SK-N-SH (cell line): ENCODE data around the gene ZNF217. TPM values are rescaled to one million over a fixed set of nuclear protein-coding genes. Genes with fewer than 3 reads are reported as not detected.
A peak's percentile ranks its signal among the peaks of the same experiment; 100 is the strongest.
"Not testable (repeated sequence)": the region's sequence is repeated elsewhere in the genome, so short reads cannot be mapped to it uniquely, and the experiment has no call there.

Experiments used
- CTCF ChIA-PET: fragments of 300-600, 350-600 bp; formaldehyde crosslinking; extraction: SDS; loops from one replicate; lab custom pipeline; 2021; lab: Yijun Ruan, JAX
- POLR2A ChIA-PET: fragments of 350-600 bp; sonication (Branson Sonifier 250); formaldehyde crosslinking; extraction: SDS; loops from one replicate; lab custom pipeline; 2020; ENCODE audit warnings: antibody characterized with exemption, inconsistent platforms; lab: Yijun Ruan, JAX
- DNase-seq: peaks from one replicate; pipeline ENCODE4 v3.0.0; 2012
- H2AFZ ChIP-seq: fragments of 200-600 bp; sonication (generic); 2 replicates; pipeline ENCODE4 v1.8.1; 2016; ENCODE audit warnings: antibody characterized with exemption, mild to moderate bottlenecking, low read depth
- H3F3A ChIP-seq: fragments of 200-600 bp; sonication (generic); replicated peaks from 2 replicates; pipeline ENCODE3; 2016; ENCODE audit warnings: antibody characterized with exemption, mild to moderate bottlenecking; ENCODE audit not compliant: insufficient read depth
- H3K27ac ChIP-seq, 2 experiments: fragments of 200-500 bp in 1 of 2; fragments of 200-600 bp in 1 of 2; sonication (Bioruptor generic) in 1 of 2; sonication (generic), shearing (Covaris generic) in 1 of 2; 2 replicates each; pipeline versions ENCODE4 v1.5.1 to v1.6.1; 2014 to 2016; ENCODE audit warnings: low read depth in 2 of 2, inconsistent platforms in 1 of 2, low read length in 1 of 2, mild to moderate bottlenecking in 1 of 2, mixed read lengths in 1 of 2
- H3K27me3 ChIP-seq: fragments of 200-600 bp; sonication (generic), shearing (Covaris generic); 2 replicates; pipeline ENCODE4 v1.6.1; 2016; ENCODE audit warnings: mixed run types; ENCODE audit not compliant: insufficient read depth
- H3K36me3 ChIP-seq, 2 experiments: fragments of 200-500 bp in 1 of 2; fragments of 200-600 bp in 1 of 2; sonication (Bioruptor generic) in 1 of 2; sonication (generic) in 1 of 2; replicated peaks in 1 of 2; 2 replicates each; pipeline versions ENCODE3 to v1.5.1; 2014 to 2016; ENCODE audit warnings: low read length in 1 of 2, mild to moderate bottlenecking in 1 of 2; ENCODE audit not compliant: insufficient read depth in 2 of 2, control insufficient read depth in 1 of 2
- H3K4me1 ChIP-seq, 2 experiments: fragments of 200-500 bp in 1 of 2; fragments of 200-600 bp in 1 of 2; sonication (Bioruptor generic) in 1 of 2; sonication (generic), shearing (Covaris generic) in 1 of 2; 2 replicates each; pipeline versions ENCODE4 v1.5.1 to v1.6.1; 2014 to 2016; ENCODE audit warnings: low read depth in 1 of 2, low read length in 1 of 2, mixed run types in 1 of 2; ENCODE audit not compliant: insufficient read depth in 2 of 2, control insufficient read depth in 1 of 2
- H3K4me2 ChIP-seq: fragments of 200-600 bp; sonication (generic), shearing (Covaris generic); 2 replicates; pipeline ENCODE4 v1.6.1; 2017; ENCODE audit warnings: mixed run types
- H3K4me3 ChIP-seq, 2 experiments: fragments of 200-500 bp in 1 of 2; fragments of 200-600 bp in 1 of 2; sonication (Bioruptor generic) in 1 of 2; sonication (generic), shearing (Covaris generic) in 1 of 2; 2 replicates each; pipeline versions ENCODE4 v1.5.1 to v1.8.1; 2014 to 2016; ENCODE audit warnings: low read depth in 2 of 2, inconsistent platforms in 1 of 2, low read length in 1 of 2, mild to moderate bottlenecking in 1 of 2, mixed read lengths in 1 of 2, moderate library complexity in 1 of 2
- H3K79me2 ChIP-seq: fragments of 200-600 bp; sonication (generic); 2 replicates; pipeline ENCODE4 v1.8.1; 2017; ENCODE audit warnings: mild to moderate bottlenecking; ENCODE audit not compliant: insufficient read depth
- H3K9ac ChIP-seq: fragments of 200-600 bp; sonication (generic); 2 replicates; pipeline ENCODE4 v1.6.1; 2017; ENCODE audit warnings: mixed run types
- H3K9me2 ChIP-seq: fragments of 200-600 bp; sonication (generic); 2 replicates; pipeline ENCODE4 v1.6.1; 2017; ENCODE audit warnings: mixed run types
- H3K9me3 ChIP-seq: fragments of 200-600 bp; sonication (generic); 2 replicates; pipeline ENCODE4 v1.6.1; 2017; ENCODE audit warnings: mixed run types, mild to moderate bottlenecking, moderate library complexity
- H4K20me1 ChIP-seq: fragments of 200-600 bp; sonication (generic); 2 replicates; pipeline ENCODE4 v1.6.1; 2017; ENCODE audit warnings: mild to moderate bottlenecking, mixed run types; ENCODE audit not compliant: insufficient read depth
- EZH2phosphoT487 ChIP-seq: fragments of 200-600 bp; sonication (generic); IDR thresholded peaks from 2 replicates; pipeline ENCODE4 v1.6.1; 2017; ENCODE audit warnings: low read depth, mixed run types, mild to moderate bottlenecking, antibody characterized with exemption, moderate library complexity, borderline replicate concordance
- FOSL2 ChIP-seq: IDR thresholded peaks from 2 replicates; pipeline ENCODE4 v1.4.0; 2012; ENCODE audit warnings: low read depth, mild to moderate bottlenecking, moderate library complexity, borderline replicate concordance
- FOXM1 ChIP-seq: IDR thresholded peaks from 2 replicates; pipeline ENCODE4 v1.4.0; 2012; ENCODE audit warnings: low read depth, mild to moderate bottlenecking
- GABPA ChIP-seq: IDR thresholded peaks from 2 replicates; pipeline ENCODE4 v1.4.0; 2012; ENCODE audit warnings: low read depth, mild to moderate bottlenecking
- JUND ChIP-seq: IDR thresholded peaks from 2 replicates; pipeline ENCODE4 v1.4.0; 2012
- NFIC ChIP-seq: IDR thresholded peaks from 2 replicates; pipeline ENCODE4 v1.4.0; 2012; ENCODE audit warnings: borderline replicate concordance
- NRF1 ChIP-seq: IDR thresholded peaks from 2 replicates; pipeline ENCODE4 v1.6.1; 2012; ENCODE audit warnings: low read depth, mild to moderate bottlenecking, low read length
- POLR2AphosphoS5 ChIP-seq: IDR thresholded peaks from 2 replicates; pipeline ENCODE4 v1.6.1; 2012; ENCODE audit warnings: low read depth, low read length
- RAD21 ChIP-seq: IDR thresholded peaks from 2 replicates; pipeline ENCODE4 v1.6.1; 2012; ENCODE audit warnings: mild to moderate bottlenecking, low read length
- RCOR1 ChIP-seq: fragments of 150-350 bp; IDR thresholded peaks from 2 replicates; pipeline ENCODE4 v1.6.1; 2017; ENCODE audit warnings: antibody characterized with exemption, low read length
- RFX5 ChIP-seq: IDR thresholded peaks from 2 replicates; pipeline ENCODE4 v1.6.1; 2012; ENCODE audit warnings: mild to moderate bottlenecking, improper control_type of control experiment, low read length
- RXRA ChIP-seq: IDR thresholded peaks from 2 replicates; pipeline ENCODE4 v1.4.0; 2012; ENCODE audit warnings: low read depth, mild to moderate bottlenecking, borderline replicate concordance
- TCF12 ChIP-seq: IDR thresholded peaks from 2 replicates; pipeline ENCODE4 v1.4.0; 2012
- TEAD4 ChIP-seq: IDR thresholded peaks from 2 replicates; pipeline ENCODE4 v1.4.0; 2012; ENCODE audit warnings: mild to moderate bottlenecking, borderline replicate concordance; ENCODE audit not compliant: insufficient read depth
- YY1 ChIP-seq: IDR thresholded peaks from 2 replicates; pipeline ENCODE4 v1.4.0; 2012; ENCODE audit warnings: low read depth, mild to moderate bottlenecking
- WGBS: methylation state at CpG from one replicate; pipeline ENCODE4 v1.1.6; 2017; ENCODE audit warnings: low lambda C conversion rate; 5-methylcytosine and 5-hydroxymethylcytosine counted together
- polyA plus RNA-seq, 3 experiments: library from polyadenylated mRNA; depleted of rRNA; stranded (reverse); fragments of >200 nt; gene quantifications; 2 replicates each; pipeline ENCODE4 v1.2.3, GENCODE V29; 2012
- TF ChIP-seq, protein P1 (sequence below): IDR thresholded peaks from 2 replicates; pipeline ENCODE4 v1.4.0; 2012; ENCODE audit warnings: low read depth, borderline replicate concordance
- TF ChIP-seq, protein P2 (sequence below): fragments of 150-350 bp; IDR thresholded peaks from 2 replicates; pipeline ENCODE4 v1.6.1; 2017; ENCODE audit warnings: antibody characterized with exemption, low read length, low read depth, borderline replicate concordance
- TF ChIP-seq, protein P3 (sequence below): IDR thresholded peaks from 2 replicates; pipeline ENCODE4 v1.6.1; 2012; ENCODE audit warnings: mild to moderate bottlenecking, low read depth, low read length, moderate library complexity

Gene ZNF217
- polyA plus RNA-seq, 1 of the 3 experiments (the other 2 are of a cell fraction): 6.9 TPM

DNA sequence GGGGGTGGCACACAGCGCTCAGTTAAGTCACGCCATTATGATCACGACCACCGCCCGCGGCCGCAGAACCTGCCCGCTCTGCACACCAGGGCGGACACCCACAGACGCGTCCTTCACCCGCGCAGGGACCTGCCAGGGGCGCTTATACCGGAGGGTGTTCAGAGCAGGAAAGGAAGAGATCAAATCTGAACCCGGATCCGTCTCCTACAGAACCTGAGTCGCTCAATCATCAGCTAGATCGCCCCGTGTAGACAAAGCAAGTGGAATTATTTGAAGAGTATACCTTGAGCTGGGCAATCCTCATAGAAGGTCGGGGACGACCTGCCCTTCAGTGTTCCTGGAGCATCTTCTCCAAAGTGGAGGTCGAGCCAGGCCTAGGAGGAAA lies 14.4 kb upstream of the ZNF217 start:
- no peaks in the 10 kb centered on the region for H3K79me2 ChIP-seq
- 97% methylated on average over 23 of the region's 23 CpGs for WGBS
- no peak overlapping the region for H3K27ac ChIP-seq
- TF ChIP-seq GABPA (no peak), EZH2phosphoT487 (no peak), TCF12 (no peak)
- TF ChIP-seq, all 33 proteins: peak for 0
- ChIA-PET CTCF (no interaction called here), POLR2A (no interaction called here)
- Histone ChIP-seq H3K36me3 (no peaks in the 10 kb centered on the region), H3K4me3 (no peak overlapping the region), H3K9ac (no peak overlapping the region), H3K9me2 (no peaks in the 10 kb centered on the region), H3K4me2 (no peak overlapping the region), H4K20me1 (no peaks in the 10 kb centered on the region), H3K4me1 (peaks cover 4 to 22% of the 10 kb centered on the region in 2 experiments), H2AFZ (no peak overlapping the region), H3F3A (peaks cover 20% of the 10 kb centered on the region), H3K9me3 (no peaks in the 10 kb centered on the region), H3K27me3 (no peaks in the 10 kb centered on the region)
- no peak for DNase-seq

DNA sequence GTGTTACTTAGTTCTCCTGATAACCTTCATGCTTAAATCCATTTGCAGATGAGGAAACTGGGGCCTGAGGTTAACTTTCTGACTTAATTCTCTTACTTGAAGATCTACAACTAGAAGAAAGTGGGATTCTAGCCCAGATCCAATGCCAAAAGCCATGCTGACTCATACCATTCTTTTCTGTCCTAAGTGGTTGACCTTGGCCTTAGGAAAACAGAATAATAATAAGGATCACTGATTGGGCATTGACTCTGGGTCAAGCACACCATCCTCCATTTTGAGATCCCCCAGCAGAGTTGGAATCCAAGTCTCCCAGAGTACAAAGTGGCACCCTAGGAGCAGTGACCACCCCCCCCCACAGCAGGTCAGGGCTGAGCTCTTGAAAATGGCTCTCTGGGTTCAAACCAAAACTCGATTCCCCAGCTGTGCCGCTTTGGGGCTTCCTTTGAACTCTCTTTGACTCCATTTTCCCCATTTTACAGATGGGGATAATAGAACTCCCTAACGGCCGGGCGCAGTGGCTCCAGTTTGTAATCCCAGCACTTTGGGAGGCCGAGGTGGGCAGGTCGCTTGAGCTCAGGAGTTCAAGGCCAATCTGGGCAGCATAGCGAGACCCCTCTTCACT lies 12.8 kb upstream of the ZNF217 start:
- Histone ChIP-seq H4K20me1 (no peaks in the 10 kb centered on the region), H3K9me3 (no peaks in the 10 kb centered on the region), H3F3A (peaks cover 16% of the 10 kb centered on the region), H3K4me2 (peak overlapping the region; percentile 11), H3K36me3 (no peaks in the 10 kb centered on the region), H3K79me2 (no peaks in the 10 kb centered on the region), H3K27ac (peak overlapping the region in 1 of 2 experiments; percentile 77; a peak in 2 of 4 replicates), H3K27me3 (no peaks in the 10 kb centered on the region), H3K9me2 (no peaks in the 10 kb centered on the region), H3K4me1 (peaks cover 2 to 20% of the 10 kb centered on the region in 2 experiments), H3K4me3 (no peak overlapping the region), H2AFZ (peak overlapping the region; percentile 59), H3K9ac (no peak overlapping the region)
- TF ChIP-seq JUND (peak; percentile 20; the same call in 1 of the 2 replicates), YY1 (peak; percentile 38; the same call in 1 of the 2 replicates), TEAD4 (no peak), POLR2AphosphoS5 (no peak), GABPA (no peak), FOXM1 (no peak), RCOR1 (no peak), NRF1 (no peak), FOSL2 (peak; percentile 52; the same call in 1 of the 2 replicates), NFIC (peak; percentile 76; the same call in 1 of the 2 replicates), RAD21 (no peak), RXRA (peak; percentile 9; the same call in 1 of the 2 replicates), RFX5 (no peak)
- TF ChIP-seq, protein P1, sequence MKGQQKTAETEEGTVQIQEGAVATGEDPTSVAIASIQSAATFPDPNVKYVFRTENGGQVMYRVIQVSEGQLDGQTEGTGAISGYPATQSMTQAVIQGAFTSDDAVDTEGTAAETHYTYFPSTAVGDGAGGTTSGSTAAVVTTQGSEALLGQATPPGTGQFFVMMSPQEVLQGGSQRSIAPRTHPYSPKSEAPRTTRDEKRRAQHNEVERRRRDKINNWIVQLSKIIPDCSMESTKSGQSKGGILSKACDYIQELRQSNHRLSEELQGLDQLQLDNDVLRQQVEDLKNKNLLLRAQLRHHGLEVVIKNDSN: no peak
- TF ChIP-seq, protein P2, sequence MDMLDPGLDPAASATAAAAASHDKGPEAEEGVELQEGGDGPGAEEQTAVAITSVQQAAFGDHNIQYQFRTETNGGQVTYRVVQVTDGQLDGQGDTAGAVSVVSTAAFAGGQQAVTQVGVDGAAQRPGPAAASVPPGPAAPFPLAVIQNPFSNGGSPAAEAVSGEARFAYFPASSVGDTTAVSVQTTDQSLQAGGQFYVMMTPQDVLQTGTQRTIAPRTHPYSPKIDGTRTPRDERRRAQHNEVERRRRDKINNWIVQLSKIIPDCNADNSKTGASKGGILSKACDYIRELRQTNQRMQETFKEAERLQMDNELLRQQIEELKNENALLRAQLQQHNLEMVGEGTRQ: no peak
- TF ChIP-seq, protein P3, sequence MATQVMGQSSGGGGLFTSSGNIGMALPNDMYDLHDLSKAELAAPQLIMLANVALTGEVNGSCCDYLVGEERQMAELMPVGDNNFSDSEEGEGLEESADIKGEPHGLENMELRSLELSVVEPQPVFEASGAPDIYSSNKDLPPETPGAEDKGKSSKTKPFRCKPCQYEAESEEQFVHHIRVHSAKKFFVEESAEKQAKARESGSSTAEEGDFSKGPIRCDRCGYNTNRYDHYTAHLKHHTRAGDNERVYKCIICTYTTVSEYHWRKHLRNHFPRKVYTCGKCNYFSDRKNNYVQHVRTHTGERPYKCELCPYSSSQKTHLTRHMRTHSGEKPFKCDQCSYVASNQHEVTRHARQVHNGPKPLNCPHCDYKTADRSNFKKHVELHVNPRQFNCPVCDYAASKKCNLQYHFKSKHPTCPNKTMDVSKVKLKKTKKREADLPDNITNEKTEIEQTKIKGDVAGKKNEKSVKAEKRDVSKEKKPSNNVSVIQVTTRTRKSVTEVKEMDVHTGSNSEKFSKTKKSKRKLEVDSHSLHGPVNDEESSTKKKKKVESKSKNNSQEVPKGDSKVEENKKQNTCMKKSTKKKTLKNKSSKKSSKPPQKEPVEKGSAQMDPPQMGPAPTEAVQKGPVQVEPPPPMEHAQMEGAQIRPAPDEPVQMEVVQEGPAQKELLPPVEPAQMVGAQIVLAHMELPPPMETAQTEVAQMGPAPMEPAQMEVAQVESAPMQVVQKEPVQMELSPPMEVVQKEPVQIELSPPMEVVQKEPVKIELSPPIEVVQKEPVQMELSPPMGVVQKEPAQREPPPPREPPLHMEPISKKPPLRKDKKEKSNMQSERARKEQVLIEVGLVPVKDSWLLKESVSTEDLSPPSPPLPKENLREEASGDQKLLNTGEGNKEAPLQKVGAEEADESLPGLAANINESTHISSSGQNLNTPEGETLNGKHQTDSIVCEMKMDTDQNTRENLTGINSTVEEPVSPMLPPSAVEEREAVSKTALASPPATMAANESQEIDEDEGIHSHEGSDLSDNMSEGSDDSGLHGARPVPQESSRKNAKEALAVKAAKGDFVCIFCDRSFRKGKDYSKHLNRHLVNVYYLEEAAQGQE: no peak
- POLR2A ChIA-PET: no interaction called here
- no peak for DNase-seq
- WGBS: 93% methylated on average over 8 of the region's 8 CpGs
- CTCF ChIA-PET: no interaction called here

DNA sequence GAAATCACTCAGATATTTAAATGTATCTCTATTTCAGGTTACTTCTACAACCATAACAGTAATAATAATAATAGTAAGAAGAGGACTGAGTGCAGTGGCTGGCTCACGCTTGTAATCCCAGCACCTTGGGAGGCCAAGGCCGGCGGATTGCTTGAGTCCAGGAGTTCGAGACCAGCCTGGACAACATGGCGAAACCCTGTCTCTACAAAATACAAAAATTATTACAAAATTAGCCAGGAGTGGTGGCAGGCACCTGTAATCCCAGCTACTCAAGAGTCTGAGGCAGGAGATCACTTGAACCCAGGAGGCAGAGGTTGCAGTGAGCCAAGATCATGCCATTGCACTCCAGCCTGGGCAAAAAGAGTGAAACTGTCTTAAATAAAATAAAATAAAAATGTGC lies 11.8 kb upstream of the ZNF217 start:
- peaks cover 13% of the 10 kb centered on the region for H3F3A ChIP-seq
- DNase-seq, H3K9ac ChIP-seq, H3K4me3 ChIP-seq, H3K27me3 ChIP-seq, CTCF ChIA-PET, H3K36me3 ChIP-seq, H3K9me2 ChIP-seq, H4K20me1 ChIP-seq, POLR2A ChIA-PET, H3K4me2 ChIP-seq, H3K27ac ChIP-seq, H3K79me2 ChIP-seq, H2AFZ ChIP-seq, H3K9me3 ChIP-seq: not testable (repeated sequence)
- WGBS: 100% methylated on average over 5 of the region's 5 CpGs
- H3K4me1 ChIP-seq: peaks cover 2 to 20% of the 10 kb centered on the region in 2 experiments; a peak in 3 of 4 replicates
